HepG2 (cell line): Measurements from ENCODE around the gene HDGFL1. TPM values are rescaled to one million over a fixed set of nuclear protein-coding genes. Genes with fewer than 3 reads are reported as not detected.

Source experiments
- ATAC-seq: fragments of 200-7000 bp; cut with Tn5 transposase; 3 replicates; pipeline ENCODE4 v1.9.1; 2020; ENCODE audit warnings: mild to moderate bottlenecking, moderate library complexity
- BruUV-seq: library from RNA; stranded (reverse); fragments of 400-500 nt; replicated peaks from 2 replicates; lab custom pipeline; 2021; lab: Mats Ljungman, UMichigan
- CTCF ChIA-PET: fragments of 300-600 bp; formaldehyde crosslinking; extraction: SDS; loops from one replicate; lab custom pipeline; 2021; ENCODE audit warnings: low total read pairs, inconsistent platforms, low intra/inter-chr PET ratio; lab: Yijun Ruan, JAX
- POLR2A ChIA-PET: fragments of 350-600 bp; sonication (Branson Sonifier 250); formaldehyde crosslinking; loops from one replicate; lab custom pipeline; 2020; ENCODE audit warnings: antibody characterized with exemption, inconsistent platforms; lab: Yijun Ruan, JAX
- DNase-seq: peaks from one replicate; pipeline ENCODE4 v3.0.0-alpha.2; 2015; ENCODE audit warnings: low spot score
- FAIRE-seq: peaks from 3 replicates; lab custom pipeline; 2011; peaks lifted over from hg19 to GRCh38; lab: Jason Lieb, UNC
- H2AFZ ChIP-seq: one replicate; pipeline ENCODE4 v1.6.1; 2011; ENCODE audit warnings: low read length, inconsistent platforms
- H3K27ac ChIP-seq: fragments of 300-600 bp; 3 replicates; pipeline ENCODE4 v1.8.0; 2011; ENCODE audit warnings: mixed run types, mild to moderate bottlenecking, mixed read lengths, low read length, inconsistent platforms; ENCODE audit not compliant: insufficient read depth; ENCODE audit errors: extremely low read length
- H3K27me3 ChIP-seq, 2 experiments: fragments of 200-600 bp in 1 of 2; 2 replicates in 1 of 2; 3 replicates in 1 of 2; pipeline versions ENCODE4 v1.6.0 to v1.8.0; 2011; ENCODE audit warnings: low read length in 2 of 2, mild to moderate bottlenecking in 2 of 2, moderate library complexity in 2 of 2, inconsistent platforms in 1 of 2; ENCODE audit not compliant: insufficient read depth in 2 of 2, control insufficient read depth in 1 of 2
- H3K36me3 ChIP-seq, 2 experiments: fragments of 200-600 bp in 1 of 2; replicated peaks in 1 of 2; 2 replicates in 1 of 2; 3 replicates in 1 of 2; pipeline versions ENCODE4 v1.5.1 to v1.8.0; 2011; ENCODE audit warnings: low read length in 2 of 2, inconsistent platforms in 1 of 2; ENCODE audit not compliant: insufficient read depth in 2 of 2, control insufficient read depth in 1 of 2
- H3K4me1 ChIP-seq: 2 replicates; pipeline ENCODE4 v1.5.1; 2012; ENCODE audit warnings: low read length, inconsistent platforms; ENCODE audit not compliant: insufficient read depth
- H3K4me2 ChIP-seq: 2 replicates; pipeline ENCODE4 v1.6.0; 2011; ENCODE audit warnings: low read depth, low read length, inconsistent platforms
- H3K4me3 ChIP-seq, 3 experiments: fragments of 200-600 bp in 1 of 3; sonication (generic), shearing (Covaris generic) in 1 of 3; replicated peaks in 1 of 3; 2 replicates each; pipeline ENCODE4 v1.5.1; 2011 to 2016; ENCODE audit warnings: low read length in 3 of 3, inconsistent platforms in 2 of 3, low read depth in 2 of 3, mild to moderate bottlenecking in 2 of 3, control low read depth in 1 of 3, mixed read lengths in 1 of 3; ENCODE audit not compliant: insufficient read depth in 1 of 3
- H3K79me2 ChIP-seq: one replicate; pipeline ENCODE4 v1.6.1; 2011; ENCODE audit warnings: low read length, inconsistent platforms; ENCODE audit not compliant: insufficient read depth
- H3K9ac ChIP-seq: 2 replicates; pipeline ENCODE4 v1.6.0; 2011; ENCODE audit warnings: mild to moderate bottlenecking, low read depth, low read length, inconsistent platforms; ENCODE audit not compliant: insufficient read depth
- H3K9me3 ChIP-seq: 2 replicates; pipeline ENCODE4 v1.5.1; 2012; ENCODE audit warnings: mild to moderate bottlenecking, low read length
- H4K20me1 ChIP-seq: 2 replicates; pipeline ENCODE4 v1.6.0; 2011; ENCODE audit warnings: inconsistent platforms, mild to moderate bottlenecking, low read length, moderate library complexity; ENCODE audit not compliant: insufficient read depth
- BCL6 ChIP-seq: IDR thresholded peaks from 2 replicates; pipeline ENCODE4 v1.6.1; 2016; ENCODE audit warnings: missing genetic modification reagents, missing compliant biosample characterization
- CREB1 ChIP-seq, 2 experiments: fragments of 450-650 bp in 1 of 2; IDR thresholded peaks; 2 replicates each; pipeline ENCODE4 v1.6.1; 2016 to 2017; ENCODE audit warnings: control low read depth in 1 of 2, mild to moderate bottlenecking in 1 of 2, missing compliant biosample characterization in 1 of 2, missing genetic modification characterization in 1 of 2
- ELK4 ChIP-seq: sonication (generic); formaldehyde crosslinking; IDR thresholded peaks from 2 replicates; pipeline ENCODE4 v1.9.0; 2021; ENCODE audit warnings: missing genetic modification reagents, borderline replicate concordance
- NFAT5 ChIP-seq: sonication (generic); formaldehyde crosslinking; IDR thresholded peaks from 2 replicates; pipeline ENCODE4 v1.4.0; 2020; ENCODE audit warnings: missing genetic modification reagents
- ZFP36L2 ChIP-seq: sonication (generic); formaldehyde crosslinking; IDR thresholded peaks from 2 replicates; pipeline ENCODE4 v1.4.0; 2020; ENCODE audit warnings: missing genetic modification reagents
- ZFP62 ChIP-seq: sonication (generic); formaldehyde crosslinking; IDR thresholded peaks from 2 replicates; pipeline ENCODE4 v1.4.0; 2020; ENCODE audit warnings: missing genetic modification reagents
- ZNF207 ChIP-seq: fragments of 450-650 bp; IDR thresholded peaks from 2 replicates; pipeline ENCODE4 v1.6.1; 2016; ENCODE audit warnings: antibody characterized with exemption, borderline replicate concordance
- ZNF260 ChIP-seq: sonication (generic); formaldehyde crosslinking; IDR thresholded peaks from 2 replicates; pipeline ENCODE4 v1.4.0; 2020; ENCODE audit warnings: missing genetic modification reagents, low read depth, mild to moderate bottlenecking, borderline replicate concordance
- ZNF883 ChIP-seq: sonication (generic); formaldehyde crosslinking; IDR thresholded peaks from 2 replicates; pipeline ENCODE4 v1.5.1; 2020; ENCODE audit warnings: mild to moderate bottlenecking, missing genetic modification reagents; ENCODE audit errors: not compliant biosample characterization
- WGBS: methylation state at CpG from one replicate; pipeline ENCODE4 v1.1.6; 2017; ENCODE audit warnings: low lambda C conversion rate; 5-methylcytosine and 5-hydroxymethylcytosine counted together
- in situ Hi-C: cut with HindIII; loops from 2 replicates; pipeline ENCODE4 v1.10.0; 2017; ENCODE audit warnings: low pct_unique_long_range_greater_than_20kb; ENCODE audit not compliant: extremely low pct_ligation_motif_present
- intact Hi-C: fragments of 100-400 bp; cut with micrococcal nuclease; formaldehyde crosslinking; loops from one replicate; pipeline ENCODE4 v1.10.0; 2022; ENCODE audit not compliant: unreplicated experiment
- polyA plus RNA-seq, 8 experiments: library from polyadenylated mRNA; depleted of rRNA in 3 of 8; stranded (reverse) in 7 of 8; unstranded in 1 of 8; fragments of >200 nt; fragmentation: Illumina TruSeq in 4 of 8; extraction: Trizol in 4 of 8; gene quantifications; 2 replicates each; pipeline versions ENCODE4 v1.2.1 to v1.2.3, GENCODE V29; 2011 to 2016; ENCODE audit warnings: low read depth in 4 of 8, missing spikeins in 1 of 8, mixed read lengths in 1 of 8; ENCODE audit not compliant: insufficient read depth in 1 of 8
- total RNA-seq, 5 experiments: library from RNA; depleted of rRNA; stranded (reverse); fragments of >200 nt; fragmentation: Illumina TruSeq; extraction: Trizol; gene quantifications; 2 replicates each; pipeline ENCODE4 v1.2.3, GENCODE V29; 2016; ENCODE audit warnings: low read depth in 1 of 5
- TF ChIP-seq, protein P1 (sequence below): IDR thresholded peaks from 2 replicates; pipeline ENCODE4 v1.6.1; 2016; ENCODE audit warnings: mild to moderate bottlenecking

Gene HDGFL1
- total and polyA plus RNA-seq, 2 of the 13 experiments (the other 11 are each of a cell fraction or from before 2014, with no cell fraction given) = not detected

DNA sequence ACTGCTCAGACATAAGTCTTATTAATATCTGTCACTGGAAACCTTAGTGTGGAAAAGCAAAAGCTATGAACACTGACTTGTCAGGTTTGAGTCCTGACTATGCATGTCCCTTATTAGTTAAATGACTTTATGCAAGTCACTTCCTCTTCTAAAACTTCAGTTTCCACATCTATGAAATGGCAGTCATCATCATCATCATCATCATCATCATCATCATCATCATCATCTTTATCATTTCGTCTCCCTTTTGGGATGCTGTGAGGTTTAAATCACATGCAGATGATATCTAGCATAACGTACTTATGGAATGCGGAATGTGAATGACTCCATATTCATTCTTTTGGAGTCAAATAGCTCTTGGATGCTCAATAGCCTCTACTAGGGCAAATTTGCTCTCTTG is 24.5 kb downstream of the HDGFL1 start:
- H3K27me3 ChIP-seq = no peaks in the 10 kb centered on the region
- H3K4me1 ChIP-seq = no peaks in the 10 kb centered on the region
- H3K4me2 ChIP-seq = no peak overlapping the region
- ATAC-seq = no peak
- intact Hi-C loops = no loop called here
- no peaks in the 10 kb centered on the region for H3K36me3 ChIP-seq
- TF ChIP-seq ZFP62 (CRISPR knock-in tag) = no peak
- TF ChIP-seq ZNF207 = no peak
- TF ChIP-seq, protein P1, sequence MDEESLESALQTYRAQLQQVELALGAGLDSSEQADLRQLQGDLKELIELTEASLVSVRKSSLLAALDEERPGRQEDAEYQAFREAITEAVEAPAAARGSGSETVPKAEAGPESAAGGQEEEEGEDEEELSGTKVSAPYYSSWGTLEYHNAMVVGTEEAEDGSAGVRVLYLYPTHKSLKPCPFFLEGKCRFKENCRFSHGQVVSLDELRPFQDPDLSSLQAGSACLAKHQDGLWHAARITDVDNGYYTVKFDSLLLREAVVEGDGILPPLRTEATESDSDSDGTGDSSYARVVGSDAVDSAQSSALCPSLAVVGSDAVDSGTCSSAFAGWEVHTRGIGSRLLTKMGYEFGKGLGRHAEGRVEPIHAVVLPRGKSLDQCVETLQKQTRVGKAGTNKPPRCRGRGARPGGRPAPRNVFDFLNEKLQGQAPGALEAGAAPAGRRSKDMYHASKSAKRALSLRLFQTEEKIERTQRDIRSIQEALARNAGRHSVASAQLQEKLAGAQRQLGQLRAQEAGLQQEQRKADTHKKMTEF = no peak
- no peak for TF ChIP-seq ELK4 (CRISPR knock-in tag)
- TF ChIP-seq ZFP36L2 (CRISPR knock-in tag) = no peak
- peak; percentile 90 for TF ChIP-seq CREB1 (IDR thresholded peaks at IDR 0.05)
- TF ChIP-seq CREB1 (CRISPR knock-in tag; IDR thresholded peaks at IDR 0.05) = no peak
- TF ChIP-seq, all 625 proteins: peak for 1
- in situ Hi-C loops = no loop called here
- BruUV-seq = no TSS peak
- FAIRE-seq (no peak), DNase-seq (no peak)
- Histone ChIP-seq H3K9ac (no peak overlapping the region), H3K79me2 (no peaks in the 10 kb centered on the region), H3K4me3 (no peak overlapping the region), H3K27ac (no peak overlapping the region), H3K9me3 (peaks cover 84% of the 10 kb centered on the region), H4K20me1 (no peaks in the 10 kb centered on the region), H2AFZ (no peak overlapping the region)
- ChIA-PET CTCF (no interaction called here), POLR2A (no interaction called here)
- 7% methylated on average over 3 of the region's 3 CpGs for WGBS

- H3K27ac ChIP-seq = no peak overlapping the region
- no peaks in the 10 kb centered on the region for H3K4me1 ChIP-seq
- no TSS peak for BruUV-seq
- no peak for ATAC-seq
- no peak overlapping the region for H3K4me3 ChIP-seq
- H3K79me2 ChIP-seq = no peaks in the 10 kb centered on the region
- no peaks in the 10 kb centered on the region for H4K20me1 ChIP-seq
- DNase-seq = no peak
- ChIA-PET POLR2A (no interaction called here), CTCF (no interaction called here)
- peaks cover 81% of the 10 kb centered on the region for H3K9me3 ChIP-seq
- H2AFZ ChIP-seq = no peak overlapping the region
- intact Hi-C loops (no loop called here), in situ Hi-C loops (no loop called here)
- H3K9ac ChIP-seq = no peak overlapping the region
- FAIRE-seq = no peak
- TF ChIP-seq ZNF260 (CRISPR knock-in tag) = no peak
- no peak for TF ChIP-seq BCL6 (CRISPR knock-in tag)
- no peak for TF ChIP-seq NFAT5 (CRISPR knock-in tag)
- TF ChIP-seq ZNF883 (CRISPR knock-in tag) = no peak
- no peak overlapping the region for H3K4me2 ChIP-seq
- H3K27me3 ChIP-seq = no peaks in the 10 kb centered on the region
- no peaks in the 10 kb centered on the region for H3K36me3 ChIP-seq
These were observed 26.6 kb downstream of the HDGFL1 start for GRCh38 chr6:22596011-22596410.
